ENCODE measurements around the gene SPRR1B. TPM values are rescaled to one million over a fixed set of nuclear protein-coding genes. Genes with fewer than 3 reads are reported as not detected.

The SPRR1B gene, protein sequence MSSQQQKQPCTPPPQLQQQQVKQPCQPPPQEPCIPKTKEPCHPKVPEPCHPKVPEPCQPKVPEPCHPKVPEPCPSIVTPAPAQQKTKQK
- not detected for total RNA-seq

DNA sequence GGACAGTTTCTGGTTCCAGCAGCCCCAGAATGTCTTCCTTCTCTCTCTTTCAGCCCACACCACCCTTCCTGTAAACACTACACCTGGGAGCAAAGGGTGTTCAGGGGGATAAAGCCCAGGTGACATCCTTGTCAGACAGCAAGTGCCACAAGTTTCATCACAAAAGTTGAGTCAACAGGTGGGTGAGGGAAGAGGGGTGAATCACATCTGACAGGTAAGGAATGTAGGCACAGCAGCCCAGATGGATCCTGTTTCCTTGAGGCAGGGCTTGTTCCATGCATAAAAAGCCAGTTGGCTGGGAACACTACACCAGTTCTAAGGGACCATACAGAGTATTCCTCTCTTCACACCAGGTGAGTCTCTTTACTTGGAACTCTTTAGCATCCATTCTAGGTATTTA lies at the start of gene SPRR1B:
Gene SPRR1B (plus strand): TSS at position 309 of the 400 bp plus-strand sequence. CDS start 1,143 bp downstream, outside the sequence.
- Mint-ChIP-seq H3K36me3 (ENCODE audit: insufficient read depth in 2 of 2) (no peaks in the 10 kb centered on the region), H3K27me3 (ENCODE audit: low read depth) (peaks cover 8% of the 10 kb centered on the region), H3K4me1 (ENCODE audit: low read depth) (peaks cover 6% of the 10 kb centered on the region), H3K27ac (no peak within 1 kb of the TSS), H3K4me3 (no peak within 1 kb of the TSS), H3K9me3 (no peaks in the 10 kb centered on the region)
- DNase-seq, result no peak
- no peak for ATAC-seq (replicated peaks in 1 of 2)

DNA sequence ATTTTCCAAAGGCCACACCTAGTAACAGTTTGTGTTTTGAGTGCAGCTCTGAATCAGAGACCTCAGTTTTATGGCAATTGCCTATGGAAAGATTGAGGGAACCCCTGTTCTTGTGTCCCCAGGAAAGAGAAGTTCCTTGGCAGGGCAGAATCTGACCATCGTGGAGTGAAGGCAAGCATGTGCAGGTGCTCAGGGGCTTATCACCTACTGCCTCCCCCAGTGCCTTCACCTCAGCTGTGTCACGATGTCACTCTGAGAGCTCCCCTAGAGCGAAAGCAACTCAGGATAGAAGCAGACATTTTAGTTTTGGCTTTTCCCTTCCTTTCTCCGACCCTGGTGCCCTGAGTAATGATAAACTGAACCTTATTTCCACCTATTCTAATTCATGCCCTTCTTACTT lies 48.9 kb upstream of the SPRR1B start:
- Mint-ChIP-seq H3K4me1 (ENCODE audit: low read depth) (no peaks in the 10 kb centered on the region), H3K27me3 (ENCODE audit: low read depth) (peaks cover 22% of the 10 kb centered on the region)
- no peak for ATAC-seq (replicated peaks in 1 of 2)

DNA sequence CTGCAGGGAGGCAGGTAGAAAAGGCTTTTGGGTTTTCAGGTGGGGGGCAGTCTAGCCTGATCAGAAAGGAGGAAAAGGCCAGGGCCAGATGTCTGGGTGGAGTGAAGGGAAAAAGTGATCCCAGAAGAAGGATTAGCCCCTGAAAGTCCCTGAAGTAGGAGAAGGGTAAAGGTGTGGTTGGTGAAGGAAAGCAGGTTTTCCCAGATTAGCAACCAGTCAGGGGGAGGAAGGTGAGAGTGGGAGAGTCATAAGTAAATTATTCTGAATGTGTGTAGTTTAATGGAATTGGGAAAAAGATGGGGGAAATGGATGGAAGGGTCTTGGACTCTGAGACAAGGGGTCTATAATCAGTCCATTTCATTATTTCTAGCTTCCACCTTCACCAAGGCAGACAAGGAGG lies 47.8 kb upstream of the SPRR1B start:
- no peaks in the 10 kb centered on the region for H3K9me3 Mint-ChIP-seq
- no peak overlapping the region for H3K27ac Mint-ChIP-seq
- ATAC-seq (replicated peaks in 1 of 2), result no peak
- no peaks in the 10 kb centered on the region for H3K4me1 Mint-ChIP-seq (ENCODE audit: low read depth)
- peaks cover 22% of the 10 kb centered on the region for H3K27me3 Mint-ChIP-seq (ENCODE audit: low read depth)
- no peak for DNase-seq
- no peak overlapping the region for H3K4me3 Mint-ChIP-seq
- H3K36me3 Mint-ChIP-seq (ENCODE audit: insufficient read depth in 2 of 2), result no peaks in the 10 kb centered on the region

More for the DNA sequence above, 48.9 kb upstream of the SPRR1B start:
- DNase-seq, result no peak
- no peak overlapping the region for H3K4me3 Mint-ChIP-seq
- H3K27ac Mint-ChIP-seq, result no peak overlapping the region
- no peaks in the 10 kb centered on the region for H3K9me3 Mint-ChIP-seq
- H3K36me3 Mint-ChIP-seq (ENCODE audit: insufficient read depth in 2 of 2), result no peaks in the 10 kb centered on the region

DNA sequence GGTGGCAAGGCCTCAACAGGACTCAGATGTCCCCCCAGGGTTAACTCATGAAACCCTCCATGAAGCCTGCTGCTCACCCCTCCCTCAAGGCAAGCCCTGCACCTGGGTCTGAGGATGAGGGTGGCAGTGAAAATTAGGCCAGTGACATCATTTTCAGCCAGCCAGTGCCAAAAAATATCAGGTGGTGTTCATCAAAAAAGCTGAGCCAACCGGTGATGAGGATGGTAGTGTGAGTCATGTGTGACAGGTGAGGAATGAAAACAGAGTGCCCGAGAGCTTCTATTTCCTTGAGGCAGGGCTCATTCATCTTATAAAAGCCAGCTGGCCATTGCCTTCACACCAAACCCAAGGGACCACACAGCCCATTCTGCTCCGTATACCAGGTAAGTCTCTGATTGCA lies 47.3 kb upstream of the SPRR1B start, which contains the start of gene SPRR1A:
Gene SPRR1A (plus strand): TSS at position 339 of the 400 bp plus-strand sequence. CDS start 1,150 bp downstream, outside the sequence.
- Mint-ChIP-seq H3K4me3 (no peak within 1 kb of the TSS), H3K36me3 (ENCODE audit: insufficient read depth in 2 of 2) (no peaks in the 10 kb centered on the region), H3K4me1 (ENCODE audit: low read depth) (no peaks in the 10 kb centered on the region), H3K9me3 (no peaks in the 10 kb centered on the region), H3K27me3 (ENCODE audit: low read depth) (peaks cover 22% of the 10 kb centered on the region), H3K27ac (no peak within 1 kb of the TSS)
- ATAC-seq (replicated peaks in 1 of 2) (no peak), DNase-seq (no peak)

DNA sequence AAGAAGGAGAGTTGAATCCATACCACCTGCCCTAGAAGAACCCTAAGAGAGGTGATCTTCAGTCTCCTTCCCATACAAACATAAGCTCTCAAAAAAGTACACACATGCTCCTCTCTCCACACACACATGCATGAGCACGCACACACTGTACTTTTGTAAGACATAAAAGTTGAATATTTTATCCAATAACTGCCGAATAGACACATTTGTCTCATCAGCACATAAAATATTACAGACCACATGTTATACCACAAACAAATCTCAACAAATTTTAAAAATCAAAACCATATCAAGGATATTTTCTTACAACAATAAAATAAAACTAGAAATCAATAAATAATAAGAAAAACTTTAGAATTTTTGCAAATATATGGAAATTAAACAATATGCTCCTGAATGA lies 44.4 kb upstream of the SPRR1B start:
- no peaks in the 10 kb centered on the region for H3K9me3 Mint-ChIP-seq
- no peaks in the 10 kb centered on the region for H3K36me3 Mint-ChIP-seq (ENCODE audit: insufficient read depth in 2 of 2)
- peaks cover 20% of the 10 kb centered on the region for H3K27me3 Mint-ChIP-seq (ENCODE audit: low read depth)
- DNase-seq, result no peak
- H3K4me3 Mint-ChIP-seq, result no peak overlapping the region
- no peak for ATAC-seq (replicated peaks in 1 of 2)
- no peaks in the 10 kb centered on the region for H3K4me1 Mint-ChIP-seq (ENCODE audit: low read depth)
- H3K27ac Mint-ChIP-seq, result no peak overlapping the region

DNA sequence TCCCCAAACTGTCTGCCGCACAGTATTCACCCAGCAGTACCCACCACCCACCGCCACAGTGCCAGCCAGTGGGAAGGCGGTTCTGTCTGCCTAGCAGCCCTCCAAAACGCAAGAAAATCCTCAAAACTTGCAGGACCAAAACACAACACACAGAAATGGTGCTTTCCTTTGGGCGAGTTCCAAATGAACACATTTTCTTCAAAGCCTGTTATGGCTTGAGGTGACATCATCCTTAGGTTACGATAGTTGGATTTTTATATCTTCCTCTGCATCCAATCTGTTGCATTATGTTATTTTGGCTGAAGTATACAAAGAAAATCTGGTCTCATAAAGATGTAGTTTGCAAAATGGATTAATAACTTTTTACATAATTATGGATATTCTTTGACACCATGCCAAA lies 37.8 kb upstream of the SPRR1B start:
- Mint-ChIP-seq H3K27me3 (ENCODE audit: low read depth) (peaks cover 7% of the 10 kb centered on the region), H3K27ac (no peak overlapping the region), H3K9me3 (peaks cover 0 to 2% of the 10 kb centered on the region in 2 donors), H3K4me3 (no peak overlapping the region), H3K4me1 (ENCODE audit: low read depth) (no peaks in the 10 kb centered on the region), H3K36me3 (ENCODE audit: insufficient read depth in 2 of 2) (no peaks in the 10 kb centered on the region)
- DNase-seq (no peak), ATAC-seq (replicated peaks in 1 of 2) (no peak)

DNA sequence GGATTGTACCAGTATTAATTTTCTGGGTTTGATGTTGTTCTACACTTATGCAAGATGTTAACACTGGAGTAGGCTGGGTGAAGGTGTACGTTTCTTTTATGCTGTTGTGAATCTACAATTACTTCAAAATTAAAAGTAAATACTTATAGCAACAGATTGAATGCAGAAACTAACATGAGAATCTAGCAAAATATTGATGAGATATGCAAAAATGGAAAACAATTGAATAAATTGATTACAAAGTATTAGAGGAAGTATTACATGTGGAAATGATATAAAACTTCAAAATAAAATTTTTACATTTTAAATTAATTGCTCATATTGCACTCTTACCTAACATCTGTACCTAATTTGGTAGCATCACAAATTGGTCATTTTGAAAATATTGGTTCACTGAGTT lies 35.2 kb upstream of the SPRR1B start:
- Mint-ChIP-seq H3K9me3 (peaks cover 0 to 2% of the 10 kb centered on the region in 2 donors), H3K27me3 (ENCODE audit: low read depth) (peaks cover 14% of the 10 kb centered on the region), H3K36me3 (ENCODE audit: insufficient read depth in 2 of 2) (no peaks in the 10 kb centered on the region), H3K4me1 (ENCODE audit: low read depth) (no peaks in the 10 kb centered on the region), H3K4me3 (no peak overlapping the region), H3K27ac (no peak overlapping the region)
- no peak for DNase-seq
- ATAC-seq (replicated peaks in 1 of 2), result no peak

DNA sequence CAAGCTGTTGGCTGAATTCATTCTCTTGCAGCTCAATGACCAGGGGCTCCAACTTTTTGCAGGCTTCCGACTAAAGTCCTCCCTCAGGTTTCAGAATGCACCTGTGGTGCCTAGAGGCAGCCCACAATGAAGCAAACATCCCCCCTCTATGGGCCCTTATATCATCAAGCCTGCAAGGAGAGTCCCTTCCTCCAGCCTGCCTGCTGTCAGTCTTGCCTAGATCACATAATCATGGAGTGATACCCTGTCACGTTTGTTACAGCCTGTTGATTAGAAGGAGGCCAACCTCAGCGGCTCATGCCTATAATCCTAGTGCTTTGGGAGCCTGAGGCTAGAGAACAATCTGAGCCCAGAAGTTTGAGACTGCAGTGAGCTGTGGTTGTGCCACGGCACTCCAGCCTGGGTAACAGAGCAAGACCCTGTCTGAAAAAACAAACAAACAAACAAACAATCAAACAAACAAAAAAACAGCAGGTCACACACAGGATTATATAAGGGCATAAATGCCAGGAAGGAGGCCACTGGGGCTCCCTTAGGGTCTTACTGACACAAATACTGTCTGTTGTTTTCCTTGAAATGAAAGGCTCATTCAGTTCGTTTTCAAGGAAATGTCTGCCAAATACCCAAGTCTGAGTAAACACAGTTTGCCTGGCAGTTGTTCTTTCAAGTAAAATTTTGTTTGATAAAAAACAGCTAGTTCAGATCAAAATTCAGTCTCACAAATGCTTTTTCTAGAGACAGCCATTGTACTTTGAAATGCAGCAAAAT lies 34.2 kb upstream of the SPRR1B start:
- Mint-ChIP-seq H3K27ac (no peak overlapping the region), H3K9me3 (peaks cover 0 to 2% of the 10 kb centered on the region in 2 donors), H3K27me3 (ENCODE audit: low read depth) (peaks cover 7% of the 10 kb centered on the region), H3K4me3 (no peak overlapping the region), H3K4me1 (ENCODE audit: low read depth) (no peaks in the 10 kb centered on the region), H3K36me3 (ENCODE audit: insufficient read depth in 2 of 2) (no peaks in the 10 kb centered on the region)
- no peak for DNase-seq
- no peak for ATAC-seq (replicated peaks in 1 of 2)

DNA sequence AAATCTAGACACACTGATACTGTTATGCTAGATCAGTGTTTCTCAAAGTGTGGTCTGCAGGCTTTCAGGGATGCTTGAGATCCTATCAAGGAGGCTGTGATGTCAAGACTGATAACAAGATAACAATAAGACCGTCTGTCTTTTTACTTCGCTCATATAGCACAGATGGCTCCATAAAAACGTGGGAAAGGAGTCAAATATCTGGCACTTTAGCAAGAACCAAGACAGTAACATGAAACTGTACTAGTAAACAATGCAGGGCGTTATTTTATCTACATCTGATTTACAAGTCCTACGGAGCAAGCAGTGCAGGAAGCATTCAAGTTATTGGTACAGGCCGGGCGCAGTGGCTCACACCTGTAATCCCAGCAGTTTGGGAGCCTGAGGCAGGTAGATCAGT lies 33.1 kb upstream of the SPRR1B start:
- Mint-ChIP-seq H3K9me3 (peaks cover 0 to 2% of the 10 kb centered on the region in 2 donors), H3K4me3 (no peak overlapping the region), H3K27me3 (ENCODE audit: low read depth) (peaks cover 7% of the 10 kb centered on the region), H3K36me3 (ENCODE audit: insufficient read depth in 2 of 2) (no peaks in the 10 kb centered on the region), H3K27ac (no peak overlapping the region), H3K4me1 (ENCODE audit: low read depth) (no peaks in the 10 kb centered on the region)
- ATAC-seq (replicated peaks in 1 of 2) (no peak), DNase-seq (no peak)

DNA sequence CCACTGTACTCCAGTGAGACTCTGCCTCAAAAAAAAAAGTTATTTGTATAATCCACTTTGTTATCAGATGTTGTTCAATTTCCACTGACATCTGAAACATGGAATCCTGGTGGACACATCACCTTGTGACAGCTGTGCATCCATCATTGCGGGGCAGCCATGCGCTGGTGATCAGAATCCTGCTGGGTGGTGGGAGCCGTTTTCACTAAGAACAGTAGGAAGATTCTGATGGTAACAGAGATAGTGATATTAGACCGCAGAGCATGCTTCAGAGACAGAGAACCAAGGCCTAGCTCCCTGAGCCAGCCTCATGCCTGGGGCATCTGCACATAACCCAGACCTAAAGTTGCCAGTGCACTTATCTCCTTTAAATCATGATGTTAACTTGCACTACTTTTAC lies 32.5 kb upstream of the SPRR1B start:
- no peak overlapping the region for H3K27ac Mint-ChIP-seq
- H3K36me3 Mint-ChIP-seq (ENCODE audit: insufficient read depth in 2 of 2), result no peaks in the 10 kb centered on the region
- H3K4me1 Mint-ChIP-seq (ENCODE audit: low read depth), result no peaks in the 10 kb centered on the region
- peaks cover 0 to 2% of the 10 kb centered on the region in 2 donors for H3K9me3 Mint-ChIP-seq
- no peak overlapping the region for H3K4me3 Mint-ChIP-seq
- ATAC-seq (replicated peaks in 1 of 2) (no peak), DNase-seq (no peak)
- H3K27me3 Mint-ChIP-seq (ENCODE audit: low read depth), result peaks cover 7% of the 10 kb centered on the region

DNA sequence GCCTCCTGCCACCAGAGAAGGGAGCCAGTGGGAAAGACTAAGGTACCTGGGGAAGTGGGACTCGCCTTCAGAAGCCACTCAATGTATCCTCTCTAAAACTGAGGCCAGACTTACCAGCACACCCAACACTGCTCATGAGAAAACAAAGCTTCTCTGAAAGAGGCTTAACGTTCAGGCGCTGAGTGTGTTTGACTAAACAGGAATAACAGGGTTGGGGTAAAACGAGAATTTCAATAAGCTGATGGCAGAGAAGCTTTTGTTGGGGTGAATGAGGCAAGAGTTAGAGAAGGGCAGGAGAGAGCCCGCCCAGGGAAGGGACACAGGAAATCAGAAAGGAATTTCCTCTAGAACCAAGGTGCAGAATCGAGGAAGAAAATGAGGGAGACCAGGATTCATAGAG lies 31.2 kb upstream of the SPRR1B start:
- no peaks in the 10 kb centered on the region for H3K9me3 Mint-ChIP-seq
- H3K36me3 Mint-ChIP-seq (ENCODE audit: insufficient read depth in 2 of 2), result no peaks in the 10 kb centered on the region
- peaks cover 7% of the 10 kb centered on the region for H3K27me3 Mint-ChIP-seq (ENCODE audit: low read depth)
- no peak for DNase-seq
- no peak for ATAC-seq (replicated peaks in 1 of 2)
- no peaks in the 10 kb centered on the region for H3K4me1 Mint-ChIP-seq (ENCODE audit: low read depth)
- no peak overlapping the region for H3K27ac Mint-ChIP-seq
- H3K4me3 Mint-ChIP-seq, result no peak overlapping the region

DNA sequence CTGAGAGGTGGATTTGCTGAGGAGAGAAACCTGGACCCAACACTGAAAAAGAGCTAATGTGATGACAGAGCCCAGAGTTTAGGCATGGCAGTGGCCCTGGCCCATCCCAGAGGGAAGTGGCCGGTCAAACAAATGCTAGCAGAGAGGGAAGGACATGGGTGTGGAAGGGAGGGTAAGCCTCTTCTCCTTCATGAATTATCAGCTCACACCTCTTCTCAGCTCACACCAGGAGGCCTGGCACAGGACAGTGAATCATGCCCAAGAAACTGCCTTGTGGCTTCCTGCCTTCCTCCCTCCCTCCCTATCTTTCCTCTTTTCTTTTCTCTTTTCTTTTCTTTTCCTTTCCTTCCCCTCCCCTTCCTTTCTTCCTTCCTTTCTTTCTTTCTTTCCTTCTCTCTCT lies 30.7 kb upstream of the SPRR1B start:
- ATAC-seq (replicated peaks in 1 of 2), result no peak
- no peak for DNase-seq
- H3K36me3 Mint-ChIP-seq (ENCODE audit: insufficient read depth in 2 of 2), result no peaks in the 10 kb centered on the region
- no peak overlapping the region for H3K27ac Mint-ChIP-seq
- H3K4me3 Mint-ChIP-seq, result no peak overlapping the region
- H3K9me3 Mint-ChIP-seq, result no peaks in the 10 kb centered on the region
- peaks cover 7% of the 10 kb centered on the region for H3K27me3 Mint-ChIP-seq (ENCODE audit: low read depth)
- no peaks in the 10 kb centered on the region for H3K4me1 Mint-ChIP-seq (ENCODE audit: low read depth)

DNA sequence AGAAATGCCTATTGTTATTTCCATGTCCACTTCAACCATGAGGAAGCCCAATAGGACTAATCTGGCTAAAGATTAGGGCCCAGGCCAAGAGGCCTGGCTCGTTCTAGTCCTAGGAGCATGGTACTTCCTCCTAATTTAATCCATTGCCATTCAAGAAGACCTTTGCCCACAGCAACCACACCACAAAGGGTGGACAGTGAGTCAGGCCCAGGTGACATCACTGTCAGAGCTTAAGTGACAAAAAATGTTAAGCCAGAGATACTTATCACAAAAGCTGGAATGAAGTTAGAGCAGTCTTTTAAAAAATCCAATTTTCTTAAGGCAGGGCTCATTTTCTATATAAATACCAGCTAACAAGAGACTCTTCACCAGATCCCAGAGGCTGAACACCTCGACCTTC lies 29.6 kb upstream of the SPRR1B start, which contains the start of gene SPRR3:
Gene SPRR3 (plus strand): TSS at position 368 of the 400 bp plus-strand sequence. CDS start 1,272 bp downstream, outside the sequence.
- Mint-ChIP-seq H3K27me3 (ENCODE audit: low read depth) (peaks cover 7% of the 10 kb centered on the region), H3K4me1 (ENCODE audit: low read depth) (no peaks in the 10 kb centered on the region), H3K4me3 (no peak within 1 kb of the TSS), H3K27ac (no peak within 1 kb of the TSS), H3K9me3 (peaks cover 0 to 1% of the 10 kb centered on the region in 2 donors), H3K36me3 (ENCODE audit: insufficient read depth in 2 of 2) (no peaks in the 10 kb centered on the region)
- no peak for DNase-seq
- no peak for ATAC-seq (replicated peaks in 1 of 2)

Data from activated T-cell treated with anti-CD3 and anti-CD28 coated beads, Interleukin-2, amount 50 U/mL, for 72 hours (primary cell).